Measurements from ENCODE around the gene ITPRIPL2. TPM values are rescaled to one million over a fixed set of nuclear protein-coding genes. Genes with fewer than 3 reads are reported as not detected.

ITPRIPL2 gene
- total RNA-seq, 4 donors from 2014 or later, result 22.9 to 79.3 (median 48.0) TPM

DNA sequence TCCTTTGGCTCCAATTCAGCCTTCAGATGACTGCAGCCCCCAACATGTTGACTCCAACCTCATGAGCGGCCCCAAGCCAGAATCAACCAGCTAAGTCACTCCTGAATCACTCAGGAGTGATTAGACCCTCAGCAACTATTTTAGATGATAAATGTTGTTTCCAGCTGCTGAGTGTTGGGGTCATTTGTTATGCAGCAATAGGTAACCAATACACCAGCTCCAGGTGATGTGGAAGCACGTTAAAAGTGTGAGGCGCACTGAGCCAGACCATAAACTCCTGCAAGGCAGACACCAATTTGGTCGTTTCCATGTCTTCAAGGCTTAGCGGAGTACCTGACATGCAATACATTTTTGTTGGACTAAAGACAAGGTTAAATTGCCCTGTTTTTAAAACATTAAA, 28.9 kb upstream of the ITPRIPL2 start:
- Histone ChIP-seq H3K9me3 (no peaks in the 10 kb centered on the region), H3K36me3 (peaks cover 0 to 12% (median 3%) of the 10 kb centered on the region in 4 donors), H3K4me1 (peaks cover 4 to 19% (median 13%) of the 10 kb centered on the region in 4 donors), H3K27me3 (no peaks in the 10 kb centered on the region), H3K4me3 (no peak overlapping the region), H3K27ac (no peak overlapping the region)
- TF ChIP-seq POLR2A (IDR thresholded peaks at IDR 0.05), result no peak
- TF ChIP-seq, protein P1, sequence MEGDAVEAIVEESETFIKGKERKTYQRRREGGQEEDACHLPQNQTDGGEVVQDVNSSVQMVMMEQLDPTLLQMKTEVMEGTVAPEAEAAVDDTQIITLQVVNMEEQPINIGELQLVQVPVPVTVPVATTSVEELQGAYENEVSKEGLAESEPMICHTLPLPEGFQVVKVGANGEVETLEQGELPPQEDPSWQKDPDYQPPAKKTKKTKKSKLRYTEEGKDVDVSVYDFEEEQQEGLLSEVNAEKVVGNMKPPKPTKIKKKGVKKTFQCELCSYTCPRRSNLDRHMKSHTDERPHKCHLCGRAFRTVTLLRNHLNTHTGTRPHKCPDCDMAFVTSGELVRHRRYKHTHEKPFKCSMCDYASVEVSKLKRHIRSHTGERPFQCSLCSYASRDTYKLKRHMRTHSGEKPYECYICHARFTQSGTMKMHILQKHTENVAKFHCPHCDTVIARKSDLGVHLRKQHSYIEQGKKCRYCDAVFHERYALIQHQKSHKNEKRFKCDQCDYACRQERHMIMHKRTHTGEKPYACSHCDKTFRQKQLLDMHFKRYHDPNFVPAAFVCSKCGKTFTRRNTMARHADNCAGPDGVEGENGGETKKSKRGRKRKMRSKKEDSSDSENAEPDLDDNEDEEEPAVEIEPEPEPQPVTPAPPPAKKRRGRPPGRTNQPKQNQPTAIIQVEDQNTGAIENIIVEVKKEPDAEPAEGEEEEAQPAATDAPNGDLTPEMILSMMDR (IDR thresholded peaks at IDR 0.05), result no peak
- no peak for TF ChIP-seq POLR2AphosphoS5 (IDR thresholded peaks at IDR 0.05)
- TF ChIP-seq EP300 (IDR thresholded peaks at IDR 0.05; ENCODE audit: low read depth), result no peak
- in situ Hi-C loops (cut with MboI; ENCODE audit: low pct_ligation_motif_present in 1 of 4, low pct_unique_long_range_greater_than_20kb in 1 of 4, low sequenced_read_pairs in 3 of 4) (loop anchor here (5.0 to 25.0 kb wide), 7 partner anchors 90 to 427 kb away; partner anchors contain the start of genes CCP110 (in 2 of the 4) and GDE1 (in 2 of the 4)), intact Hi-C loops (cut with DNase I; ENCODE audit: low total_unique reads) (no loop called here)
- 87 to 89% methylated on average over 4 to 5 of the region's 5 CpGs for WGBS, 2 donors (ENCODE audit: low coverage in 1 of 2)
- no peak for DNase-seq

DNA sequence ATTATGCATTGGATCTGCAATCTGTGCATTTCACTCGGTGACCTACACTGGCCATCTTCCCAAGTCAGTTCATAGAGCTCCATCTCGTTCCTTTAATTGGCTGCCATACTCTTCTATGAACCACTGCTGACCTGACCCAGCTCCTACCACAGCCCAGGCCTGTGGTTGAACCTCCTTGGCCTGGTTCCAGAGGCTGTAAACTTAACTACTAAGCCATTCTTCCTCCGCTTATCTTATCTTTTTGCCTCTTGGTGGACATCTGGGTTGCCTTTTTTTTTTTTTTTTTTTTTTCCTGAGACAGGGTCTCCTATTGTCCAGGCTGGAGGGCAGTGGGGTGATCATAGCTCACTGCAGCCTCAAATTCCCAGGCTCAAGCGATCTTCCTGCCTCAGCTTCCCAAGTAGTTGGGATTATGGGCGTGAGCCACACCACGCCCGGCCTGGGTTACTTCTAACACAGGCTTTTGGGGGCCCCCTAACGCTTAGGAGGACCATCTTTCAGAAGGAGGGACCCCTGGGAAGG, 28.0 kb upstream of the ITPRIPL2 start:
- TF ChIP-seq EP300 (IDR thresholded peaks at IDR 0.05; ENCODE audit: low read depth) (no peak), POLR2AphosphoS5 (IDR thresholded peaks at IDR 0.05) (peak in 1 of 3 donors; percentile 6)
- in situ Hi-C loops (cut with MboI; ENCODE audit: low pct_ligation_motif_present in 1 of 4, low pct_unique_long_range_greater_than_20kb in 1 of 4, low sequenced_read_pairs in 3 of 4) (loop anchor here (5.0 to 25.0 kb wide), 6 partner anchors 89 to 427 kb away; partner anchors contain the start of genes CCP110 (in 2 of the 4) and GDE1 (in 2 of the 4)), intact Hi-C loops (cut with DNase I; ENCODE audit: low total_unique reads) (loop anchor here (1.0 kb wide), 1 partner anchor 290 kb away; no protein-coding TSS in a partner anchor)
- peaks cover 0 to 7% (median 3%) of the 10 kb centered on the region in 4 donors for H3K36me3 ChIP-seq
- H3K27ac ChIP-seq, result peak overlapping the region; percentile 49 to 77 (median 72)
- no peaks in the 10 kb centered on the region for H3K27me3 ChIP-seq
- H3K4me3 ChIP-seq, result peak overlapping the region in 3 of 4 donors; percentile 36 to 49 (median 40)
- 31 to 40% methylated on average over 2 to 8 of the region's 8 CpGs for WGBS, 2 donors (ENCODE audit: low coverage in 1 of 2)
- peaks cover 4 to 19% (median 13%) of the 10 kb centered on the region in 4 donors for H3K4me1 ChIP-seq
- peak; percentile 64 for DNase-seq
- H3K9me3 ChIP-seq, result no peaks in the 10 kb centered on the region

DNA sequence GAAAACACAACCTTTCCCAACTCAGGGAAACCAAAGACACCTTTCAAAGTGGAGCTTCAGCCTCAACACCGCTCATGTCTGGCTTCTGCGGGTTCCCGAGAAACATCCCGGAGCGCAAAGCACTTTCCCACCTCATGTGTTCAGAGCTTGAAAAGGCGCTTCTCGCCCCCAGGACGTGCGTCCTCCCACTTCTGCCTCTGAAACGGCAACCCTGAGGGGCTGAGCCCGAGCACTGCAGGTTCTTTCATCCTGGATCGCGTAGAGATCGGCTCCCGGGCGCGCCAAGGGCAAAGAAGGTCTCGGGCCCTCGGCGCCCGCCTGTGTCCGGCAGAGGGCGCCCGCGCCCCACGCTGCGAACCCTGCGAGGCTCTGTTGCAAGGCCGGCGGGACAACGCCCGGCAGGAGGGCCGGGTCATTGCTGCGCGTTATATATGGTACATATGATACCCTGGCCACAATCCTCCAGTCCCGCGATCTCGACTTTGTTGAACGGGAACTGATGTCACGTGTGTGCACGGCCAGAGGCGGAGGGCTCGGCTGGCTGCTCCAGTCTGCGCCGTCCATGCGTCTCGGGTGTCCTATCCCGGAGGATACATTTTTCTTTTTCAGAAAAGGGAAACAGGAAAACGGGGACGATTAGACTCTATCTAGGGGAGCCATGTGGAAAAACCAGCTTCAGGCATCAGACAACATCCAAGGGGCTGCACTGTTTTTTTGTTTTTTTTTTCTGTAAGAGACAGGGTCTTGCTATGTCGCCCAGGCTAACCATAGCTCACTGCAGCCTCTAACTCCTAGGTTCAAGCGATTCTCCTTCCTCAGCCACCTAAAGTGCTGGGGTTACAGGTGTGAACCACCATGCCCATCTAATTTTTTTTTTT, 27.2 kb upstream of the ITPRIPL2 start:
- DNase-seq, result peak; percentile 90
- TF ChIP-seq POLR2AphosphoS5 (IDR thresholded peaks at IDR 0.05), result peak in 2 of 3 donors; percentile 43 to 50
- TF ChIP-seq, protein P1 (IDR thresholded peaks at IDR 0.05), result peak; percentile 97 to 100 (median 99)
- TF ChIP-seq POLR2A (IDR thresholded peaks at IDR 0.05), result peak; percentile 31
- no peak for TF ChIP-seq EP300 (IDR thresholded peaks at IDR 0.05; ENCODE audit: low read depth)
- H3K9me3 ChIP-seq, result no peaks in the 10 kb centered on the region
- intact Hi-C loops (cut with DNase I; ENCODE audit: low total_unique reads), result loop anchor here (1.0 kb wide), 1 partner anchor 289 kb away; no protein-coding TSS in a partner anchor
- H3K27ac ChIP-seq, result peak overlapping the region; percentile 49 to 77 (median 72)
- 7 to 28% methylated on average over 3 to 38 of the region's 52 CpGs for WGBS, 2 donors (ENCODE audit: low coverage in 1 of 2)
- in situ Hi-C loops (cut with MboI; ENCODE audit: low pct_ligation_motif_present in 1 of 4, low pct_unique_long_range_greater_than_20kb in 1 of 4, low sequenced_read_pairs in 3 of 4), result loop anchor here (5.0 to 25.0 kb wide), 6 partner anchors 88 to 426 kb away; partner anchors contain the start of genes CCP110 (in 2 of the 4) and GDE1 (in 2 of the 4)
- peaks cover 4 to 19% (median 13%) of the 10 kb centered on the region in 4 donors for H3K4me1 ChIP-seq
- no peaks in the 10 kb centered on the region for H3K36me3 ChIP-seq
- peak overlapping the region; percentile 20 to 49 (median 38) for H3K4me3 ChIP-seq
- H3K27me3 ChIP-seq, result no peaks in the 10 kb centered on the region

DNA sequence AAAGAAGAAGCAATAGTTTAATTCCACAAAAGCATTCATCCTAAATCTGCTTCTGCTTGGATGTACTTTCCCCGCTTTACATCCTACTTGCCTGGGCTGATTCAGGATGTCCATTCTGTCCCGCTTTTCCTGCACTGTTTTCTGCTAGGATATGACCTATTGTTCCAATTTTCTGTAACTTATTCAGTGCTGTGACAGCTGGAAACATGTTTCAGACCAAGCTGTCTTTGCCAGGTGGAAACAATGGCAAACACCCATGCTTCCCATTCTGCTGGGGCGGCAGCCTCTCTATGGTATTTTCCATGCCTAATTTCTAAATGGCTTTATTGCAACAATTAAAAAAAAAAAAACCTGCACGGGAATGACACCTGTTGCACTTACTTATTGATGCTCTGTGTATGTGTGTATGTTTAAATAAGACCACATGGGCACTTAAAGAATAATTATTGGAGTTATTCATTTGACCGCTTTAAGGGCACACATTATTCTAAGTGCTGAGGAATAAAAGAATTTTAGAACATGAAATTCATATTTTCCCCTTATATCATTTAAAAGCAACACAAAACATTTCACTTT, 25.3 kb upstream of the ITPRIPL2 start:
- Histone ChIP-seq H3K27ac (peak overlapping the region in 2 of 4 donors; percentile 8 to 64), H3K9me3 (no peaks in the 10 kb centered on the region), H3K27me3 (no peaks in the 10 kb centered on the region), H3K4me1 (peaks cover 4 to 19% (median 13%) of the 10 kb centered on the region in 4 donors), H3K4me3 (no peak overlapping the region), H3K36me3 (no peaks in the 10 kb centered on the region)
- in situ Hi-C loops (cut with MboI; ENCODE audit: low pct_ligation_motif_present in 1 of 4, low pct_unique_long_range_greater_than_20kb in 1 of 4, low sequenced_read_pairs in 3 of 4) (loop anchor here (5.0 to 25.0 kb wide), 6 partner anchors 86 to 424 kb away; partner anchors contain the start of genes CCP110 (in 2 of the 4) and GDE1 (in 2 of the 4)), intact Hi-C loops (cut with DNase I; ENCODE audit: low total_unique reads) (no loop called here)
- DNase-seq, result no peak
- TF ChIP-seq EP300 (IDR thresholded peaks at IDR 0.05; ENCODE audit: low read depth), result no peak
- TF ChIP-seq POLR2A (IDR thresholded peaks at IDR 0.05), result no peak
- TF ChIP-seq POLR2AphosphoS5 (IDR thresholded peaks at IDR 0.05), result no peak
- TF ChIP-seq, protein P1 (IDR thresholded peaks at IDR 0.05), result no peak
- 45 to 62% methylated on average over 5 of the region's 5 CpGs for WGBS, 2 donors (ENCODE audit: low coverage in 1 of 2)

All from transverse colon (tissue), 4 donors.